HG03139 (cell line): ENCODE measurements around the gene APOB.

ENCODE experiments used
- ATAC-seq: cut with Tn5 transposase; IDR thresholded peaks from one replicate; pipeline ENCODE4 v1.9.1; 2021; ENCODE audit not compliant: unreplicated experiment

APOB gene

GRCh38 chr2:21043744-21044532 lies at the start of gene APOB:
Gene APOB (minus strand): TSS chr2:21044073. CDS start chr2:21043945, 128 bp downstream.
- ATAC-seq, result no peak

- ATAC-seq, result no peak
These were observed 48.5 kb upstream of the APOB start for GRCh38 chr2:21092308-21092869.

DNA sequence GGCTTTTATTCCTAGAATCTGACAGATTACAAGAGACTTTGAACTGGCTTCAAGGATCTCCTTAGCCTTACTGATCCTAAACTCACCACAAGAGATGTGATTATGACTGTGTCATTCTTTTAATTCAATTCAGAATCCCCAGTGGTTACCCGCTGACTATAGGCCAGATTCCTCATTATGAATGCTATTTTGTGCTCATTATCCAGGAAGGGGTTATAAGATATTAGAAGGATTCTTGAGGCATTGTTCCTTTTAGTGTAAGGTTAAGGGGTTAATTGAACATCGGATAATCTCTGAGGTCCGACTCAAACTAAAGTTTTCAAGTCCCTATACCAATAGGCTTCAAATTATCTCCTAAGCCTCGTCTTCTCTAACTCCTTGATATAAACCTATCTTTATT lies 40.5 kb upstream of the APOB start:
- no peak for ATAC-seq

DNA sequence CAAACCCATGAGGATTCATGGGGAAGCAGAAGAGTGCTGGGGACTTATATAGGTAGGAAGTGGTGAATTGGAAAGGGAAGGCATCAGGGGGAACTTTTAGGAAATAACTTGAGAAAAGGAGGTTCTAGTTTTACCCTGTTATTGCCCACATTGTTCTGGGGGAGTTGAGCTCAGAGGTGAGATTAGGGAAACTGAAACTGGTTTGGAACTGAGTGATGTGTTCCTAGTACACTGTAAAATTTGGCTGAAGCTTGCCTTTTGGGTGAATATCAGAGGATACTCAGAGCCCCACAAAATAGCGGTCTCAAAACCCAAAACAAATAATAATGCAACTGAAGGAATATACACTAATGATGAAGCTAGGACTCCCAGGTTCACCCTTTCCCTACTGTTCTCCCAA lies 39.6 kb upstream of the APOB start:
- ATAC-seq, result no peak

DNA sequence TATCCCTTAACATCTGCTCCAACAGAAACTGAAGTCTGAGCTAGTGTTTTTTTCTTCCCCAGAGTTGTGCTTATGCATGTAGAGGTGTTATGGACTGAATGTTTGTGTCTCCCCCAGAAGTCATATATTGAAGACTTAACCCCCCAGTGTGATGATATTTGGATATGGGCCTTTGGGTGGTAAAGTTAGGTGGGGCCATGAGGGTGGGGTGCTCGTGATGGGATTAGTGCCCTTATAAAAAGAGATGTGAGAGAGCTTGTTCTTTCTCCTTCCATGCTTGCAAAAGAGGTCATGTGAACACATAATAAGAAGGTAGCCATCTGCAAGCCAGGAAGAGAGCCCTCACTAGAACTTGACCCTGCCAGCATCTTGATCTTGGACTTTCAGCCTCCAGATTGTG lies 34.4 kb upstream of the APOB start:
- no peak for ATAC-seq

- ATAC-seq, result no peak
These were observed 28.8 kb upstream of the APOB start for GRCh38 chr2:21072477-21073242.

DNA sequence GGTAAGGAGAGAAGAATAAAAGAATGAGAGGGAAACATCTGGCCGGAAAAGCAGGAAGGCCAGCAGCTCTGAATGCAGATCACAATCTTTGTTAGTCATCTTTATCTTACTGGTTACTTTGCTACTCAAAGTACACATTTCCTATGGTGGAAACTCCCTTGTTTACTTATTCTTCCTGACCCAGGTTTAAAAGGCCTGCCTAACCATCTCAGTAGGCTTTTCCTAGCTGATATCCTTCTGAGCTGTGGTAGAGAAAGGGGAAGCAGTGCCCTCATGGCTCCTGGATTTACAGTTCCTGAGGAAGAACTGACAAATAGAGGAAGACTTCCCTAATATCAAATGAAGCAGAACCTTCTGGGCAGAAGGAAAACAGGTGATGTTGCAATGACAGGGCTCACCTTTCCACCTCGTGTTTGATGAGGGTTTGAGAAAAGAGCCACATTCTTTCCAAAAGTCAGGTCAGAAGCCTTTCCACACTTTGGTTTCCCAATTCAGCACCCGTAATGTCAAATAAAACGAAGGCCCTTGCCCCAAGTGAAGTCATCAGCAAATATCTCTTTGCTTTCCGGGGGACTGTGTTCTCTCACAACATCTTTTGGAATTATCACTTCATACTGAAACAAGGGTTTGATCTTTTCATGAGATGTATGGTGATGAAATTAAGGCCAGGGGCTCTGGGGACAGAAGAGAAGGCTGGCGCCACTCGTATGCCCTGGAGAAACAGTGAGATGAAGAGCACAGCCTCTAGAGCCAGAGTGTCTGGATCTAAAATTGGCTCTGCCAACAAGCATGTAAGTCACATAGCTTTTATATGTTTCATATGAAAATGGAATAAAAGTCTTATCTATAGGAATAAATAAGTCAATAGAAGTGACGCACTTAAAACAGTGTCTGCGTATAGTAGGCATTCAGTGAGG lies 26.7 kb upstream of the APOB start:
- ATAC-seq, result no peak

DNA sequence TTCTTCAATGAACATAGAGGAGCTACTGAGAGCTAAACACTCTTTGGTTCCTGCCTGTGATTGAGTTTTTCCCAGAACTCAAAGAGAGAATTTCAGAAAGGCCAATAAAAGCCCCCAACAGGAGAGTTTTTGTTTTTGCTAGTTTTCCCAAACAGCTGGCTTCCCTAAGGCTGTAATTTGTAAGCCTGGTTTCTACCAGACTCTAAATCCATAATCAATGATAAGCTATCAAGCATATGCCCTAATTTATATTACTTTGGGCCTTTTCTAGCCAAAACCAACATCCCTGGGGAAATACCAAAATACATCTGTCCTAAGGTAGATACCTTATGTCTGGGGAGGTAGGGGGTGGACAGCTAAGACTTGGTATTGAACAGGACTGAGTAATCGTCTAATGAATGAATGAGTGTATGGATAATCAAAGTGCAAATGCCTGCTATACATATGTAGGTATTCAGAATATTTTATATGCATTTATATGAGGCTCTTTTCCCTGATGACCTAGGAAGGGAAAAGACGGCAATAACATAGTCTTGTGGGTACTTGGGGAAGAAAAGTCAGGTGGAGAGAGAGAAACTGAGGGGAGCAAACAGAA lies 26.0 kb upstream of the APOB start:
- ATAC-seq, result no peak

GRCh38 chr2:21067859-21068537 lies 24.1 kb upstream of the APOB start:
- ATAC-seq, result no peak

GRCh38 chr2:21067125-21067524 lies 23.3 kb upstream of the APOB start:
- ATAC-seq, result no peak

DNA sequence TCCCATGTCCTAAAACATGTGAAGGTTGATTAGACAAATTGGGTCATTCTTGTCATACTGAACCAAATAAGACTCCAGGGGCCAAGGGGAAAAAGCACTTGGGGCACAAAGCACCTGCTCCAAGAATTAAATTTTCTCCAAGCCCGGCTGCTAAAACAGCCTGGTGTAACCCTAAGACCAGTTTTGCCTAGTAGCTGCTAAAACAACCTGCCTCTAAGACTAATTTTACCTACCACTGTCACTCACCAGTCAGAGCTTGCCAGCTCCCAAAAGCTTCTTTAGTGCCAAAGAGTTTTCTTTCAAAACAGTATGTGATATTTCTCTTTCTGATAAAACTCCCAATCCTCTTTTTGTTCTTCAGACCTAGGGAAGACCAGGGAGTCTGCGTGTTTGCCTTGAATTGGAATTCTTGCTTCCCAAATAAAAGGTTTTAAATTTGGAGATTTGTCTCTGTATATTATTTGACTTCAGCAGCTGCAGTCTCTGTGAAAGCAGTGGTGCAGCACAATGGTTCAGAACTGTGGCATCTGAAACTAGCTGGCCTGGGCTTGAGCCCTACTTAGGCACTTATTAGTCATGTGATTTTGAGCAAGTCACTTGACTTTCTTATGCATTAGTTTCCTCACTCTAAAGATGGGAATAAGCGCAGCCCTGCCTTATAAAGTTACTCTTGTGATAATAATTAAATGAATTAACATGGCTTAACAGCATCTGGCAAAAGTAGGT lies 16.2 kb upstream of the APOB start:
- no peak for ATAC-seq

DNA sequence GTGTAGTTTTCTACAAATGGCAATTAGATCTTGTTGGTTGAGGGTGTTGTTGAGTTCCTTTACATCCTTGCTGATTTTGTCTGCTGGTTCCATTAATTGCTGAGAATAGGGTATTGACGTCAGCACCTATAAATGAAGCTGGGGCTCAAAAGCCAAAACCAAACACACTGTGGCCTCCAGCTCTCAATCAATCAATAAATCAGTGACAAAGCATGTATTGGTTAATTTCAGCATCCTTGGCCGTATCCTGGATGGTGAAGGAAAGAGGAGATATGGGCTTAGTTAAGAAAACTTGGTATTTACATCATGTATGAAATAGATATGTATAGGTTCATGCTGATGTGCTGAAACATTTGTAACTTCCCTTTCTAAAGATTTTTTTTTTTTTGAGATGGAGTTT lies 13.2 kb upstream of the APOB start:
- ATAC-seq, result no peak

DNA sequence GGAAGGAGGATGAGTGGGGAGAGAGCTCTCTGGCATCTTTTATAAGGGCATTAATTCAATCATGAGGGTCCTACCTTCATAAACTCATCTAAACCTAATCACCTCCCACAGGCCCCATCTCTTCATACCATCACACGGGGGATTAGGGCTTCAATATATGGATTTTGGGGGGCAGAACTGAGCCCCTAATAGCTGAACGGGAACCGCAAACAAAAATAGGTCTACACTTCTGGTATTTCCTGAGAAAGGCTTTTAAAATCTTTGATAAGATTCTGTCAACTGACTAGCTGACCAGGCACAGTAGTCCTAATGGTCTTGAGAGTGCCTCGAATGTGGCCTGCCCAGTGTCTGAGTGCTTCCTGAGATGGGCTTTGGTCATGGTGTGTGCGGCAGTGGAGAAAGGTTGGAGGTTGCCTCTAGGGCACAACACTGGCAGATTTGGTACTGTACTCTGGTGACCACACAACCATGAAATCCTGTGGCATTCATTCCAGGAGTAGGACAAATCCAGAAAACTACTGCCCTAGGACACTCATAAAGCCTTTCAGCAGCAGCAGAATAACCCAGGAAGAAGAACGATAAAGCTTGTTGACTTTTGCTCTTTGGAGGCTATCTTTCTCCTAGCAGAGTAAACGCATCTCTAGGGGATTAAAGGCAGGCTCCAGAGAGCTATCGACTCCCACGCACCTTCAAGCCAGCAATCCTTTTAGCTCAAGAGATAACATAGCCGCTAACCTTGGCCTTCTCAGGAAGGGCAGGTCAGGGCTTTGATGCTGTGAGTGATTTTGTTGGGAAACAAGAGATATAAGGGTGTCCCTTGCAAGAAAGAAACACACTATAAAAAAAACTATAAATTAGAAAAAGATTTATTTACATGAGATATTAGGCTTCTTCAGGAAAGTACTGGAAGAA lies 12.3 kb upstream of the APOB start:
- ATAC-seq, result no peak

DNA sequence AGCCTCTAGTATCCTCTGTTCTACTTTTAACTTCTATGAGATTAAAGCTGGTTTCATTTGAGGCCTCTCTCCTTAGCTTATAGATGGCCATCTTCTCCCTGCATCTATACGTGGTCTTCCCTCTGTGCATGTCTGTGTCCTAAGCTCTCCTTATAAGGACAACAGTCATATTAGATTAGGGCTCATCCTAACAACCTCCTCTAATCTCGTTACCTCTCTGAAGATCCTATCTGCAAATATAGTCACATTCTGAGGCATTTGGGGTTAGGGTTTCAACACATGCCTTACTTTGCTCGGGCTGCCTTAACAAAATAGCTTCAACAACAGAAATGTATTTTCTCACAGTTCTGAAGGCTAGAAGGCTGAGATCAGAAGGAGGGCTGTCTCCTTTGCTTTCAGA lies 11.6 kb upstream of the APOB start:
- no peak for ATAC-seq

GRCh38 chr2:21054011-21054410 lies 10.1 kb upstream of the APOB start:
- no peak for ATAC-seq

GRCh38 chr2:21052044-21052443 lies 8.2 kb upstream of the APOB start:
- ATAC-seq, result no peak

GRCh38 chr2:21050164-21050563 lies 6.3 kb upstream of the APOB start:
- ATAC-seq, result no peak
